CD14-positive monocyte (primary cell): ENCODE measurements around the gene TNFRSF11A. TPM values are rescaled to one million over a fixed set of nuclear protein-coding genes. Genes with fewer than 3 reads are reported as not detected.

ENCODE experiments used
- DNase-seq, 3 donors: peaks; one replicate each; pipeline ENCODE4 v3.0.0-alpha.2; 2011 to 2022
- H2AFZ ChIP-seq: 2 replicates; pipeline ENCODE4 v1.6.0; 2012; ENCODE audit warnings: mild to moderate bottlenecking, low read depth, low read length, inconsistent platforms; ENCODE audit not compliant: insufficient read depth, poor library complexity, severe bottlenecking
- H3K27ac ChIP-seq, 2 donors: 1 replicate in 1 of 2; 2 replicates in 1 of 2; pipeline ENCODE4 v1.5.1; 2012 to 2013; ENCODE audit warnings: low read length in 2 of 2, control low read depth in 1 of 2, inconsistent platforms in 1 of 2, low read depth in 1 of 2, mild to moderate bottlenecking in 1 of 2
- H3K27me3 ChIP-seq, 2 donors: one replicate each; pipeline versions ENCODE4 v1.6.0 to v1.6.1; 2011 to 2013; ENCODE audit warnings: low read length in 2 of 2; ENCODE audit not compliant: control insufficient read depth in 2 of 2, insufficient read depth in 2 of 2
- H3K36me3 ChIP-seq, 2 donors: replicated peaks in 1 of 2; 1 replicate in 1 of 2; 2 replicates in 1 of 2; pipeline versions ENCODE4 v1.5.1 to v1.6.1; 2012 to 2013; ENCODE audit warnings: low read length in 2 of 2, control low read depth in 1 of 2, inconsistent platforms in 1 of 2, mild to moderate bottlenecking in 1 of 2; ENCODE audit not compliant: insufficient read depth in 2 of 2, control insufficient read depth in 1 of 2
- H3K4me1 ChIP-seq, 2 donors: 1 replicate in 1 of 2; 2 replicates in 1 of 2; pipeline versions ENCODE4 v1.5.1 to v1.6.1; 2012 to 2013; ENCODE audit warnings: low read length in 2 of 2, control low read depth in 1 of 2, inconsistent platforms in 1 of 2, mild to moderate bottlenecking in 1 of 2, moderate library complexity in 1 of 2; ENCODE audit not compliant: insufficient read depth in 2 of 2, control insufficient read depth in 1 of 2
- H3K4me2 ChIP-seq: replicated peaks from 2 replicates; pipeline ENCODE3; 2012; ENCODE audit warnings: low read length, moderate library complexity, mild to moderate bottlenecking; ENCODE audit not compliant: poor library complexity, severe bottlenecking; ENCODE audit errors: extremely low read depth
- H3K4me3 ChIP-seq, 3 experiments: fragments of 200-600 bp in 1 of 3; sonication (generic) in 1 of 3; replicated peaks in 1 of 3; 1 replicate in 2 of 3; 2 replicates in 1 of 3; pipeline ENCODE4 v1.5.1; 2011 to 2013; ENCODE audit warnings: low read length in 3 of 3, mild to moderate bottlenecking in 3 of 3, control low read depth in 2 of 3, low read depth in 2 of 3, inconsistent platforms in 1 of 3, moderate library complexity in 1 of 3
- H3K79me2 ChIP-seq: 2 replicates; pipeline ENCODE4 v1.6.0; 2012; ENCODE audit warnings: mild to moderate bottlenecking, control low read depth, inconsistent platforms, low read length, moderate library complexity; ENCODE audit not compliant: insufficient read depth
- H3K9ac ChIP-seq: 2 replicates; pipeline ENCODE4 v1.6.0; 2017; ENCODE audit warnings: low read length, mild to moderate bottlenecking; ENCODE audit not compliant: insufficient read depth, poor library complexity, severe bottlenecking
- H3K9me3 ChIP-seq, 2 donors: replicated peaks in 1 of 2; 1 replicate in 1 of 2; 2 replicates in 1 of 2; pipeline versions ENCODE4 v1.5.1 to v1.6.1; 2012 to 2013; ENCODE audit warnings: low read length in 2 of 2, control low read depth in 1 of 2; ENCODE audit not compliant: control insufficient read depth in 1 of 2, insufficient read depth in 1 of 2
- H4K20me1 ChIP-seq: 2 replicates; pipeline ENCODE4 v1.6.0; 2012; ENCODE audit warnings: mild to moderate bottlenecking, low read length, control low read depth, moderate library complexity; ENCODE audit not compliant: insufficient read depth
- H3K27ac Mint-ChIP-seq, 7 donors: one replicate each; pipeline ENCODE4 v1.8.0; 2020; ENCODE audit warnings: mild to moderate bottlenecking in 7 of 7, mixed read lengths in 7 of 7, moderate library complexity in 6 of 7, inconsistent platforms in 2 of 7
- H3K27me3 Mint-ChIP-seq, 3 donors: one replicate each; pipeline ENCODE4 v1.8.0; 2021 to 2022; ENCODE audit warnings: low read depth in 3 of 3, mild to moderate bottlenecking in 3 of 3, mixed read lengths in 3 of 3, moderate library complexity in 3 of 3, inconsistent platforms in 1 of 3
- H3K36me3 Mint-ChIP-seq, 2 donors: one replicate each; pipeline ENCODE4 v1.8.0; 2020; ENCODE audit warnings: mixed read lengths in 2 of 2, inconsistent platforms in 1 of 2, mild to moderate bottlenecking in 1 of 2
- H3K4me1 Mint-ChIP-seq: one replicate; pipeline ENCODE4 v1.8.0; 2020; ENCODE audit warnings: mild to moderate bottlenecking, mixed read lengths
- H3K4me3 Mint-ChIP-seq, 2 donors: one replicate each; pipeline ENCODE4 v1.8.0; 2020; ENCODE audit warnings: mild to moderate bottlenecking in 2 of 2, mixed read lengths in 2 of 2, moderate library complexity in 1 of 2
- H3K9me3 Mint-ChIP-seq, 7 donors: one replicate each; pipeline ENCODE4 v1.8.0; 2020 to 2022; ENCODE audit warnings: mixed read lengths in 7 of 7, mild to moderate bottlenecking in 6 of 7, moderate library complexity in 6 of 7, inconsistent platforms in 2 of 7
- CTCF ChIP-seq: fragments of 200-600 bp; IDR thresholded peaks from one replicate; pipeline ENCODE4 v1.8.0; 2022; ENCODE audit warnings: antibody characterized with exemption, mild to moderate bottlenecking
- WGBS: methylation state at CpG from one replicate; pipeline ENCODE4 v1.1.5; 2013; ENCODE audit warnings: missing lambda C conversion rate; ENCODE audit not compliant: insufficient coverage; 5-methylcytosine and 5-hydroxymethylcytosine counted together
- intact Hi-C, 2 donors: fragments of 100-400 bp; cut with micrococcal nuclease; formaldehyde crosslinking; loops; one replicate each; pipeline versions ENCODE4 v1.15.0 to v1.15.1; 2023
- polyA plus RNA-seq, 3 donors: library from polyadenylated mRNA; depleted of rRNA in 1 of 3; unstranded in 2 of 3; stranded (reverse) in 1 of 3; fragments of 300-500 nt in 2 of 3; fragments of >200 nt in 1 of 3; fragmentation: Illumina TruSeq in 2 of 3; gene quantifications; 1 replicate in 2 of 3; 2 replicates in 1 of 3; pipeline ENCODE4 v1.2.3, GENCODE V29; 2012 to 2021

The TNFRSF11A gene
- polyA plus RNA-seq, 3 donors, result 0.05 to 0.67 (median 0.24) TPM

GRCh38 chr18:62386601-62387000 is 61.5 kb downstream of the TNFRSF11A start:
- peaks cover 0 to 7% (median 2%) of the 10 kb centered on the region in 7 donors for H3K9me3 Mint-ChIP-seq
- Histone ChIP-seq H3K4me3 (no peak overlapping the region), H3K79me2 (no peaks in the 10 kb centered on the region), H3K36me3 (no peaks in the 10 kb centered on the region), H3K4me1 (peaks cover 0 to 6% of the 10 kb centered on the region in 2 donors), H4K20me1 (no peaks in the 10 kb centered on the region), H2AFZ (no peak overlapping the region), H3K4me2 (no peak overlapping the region), H3K27me3 (no peaks in the 10 kb centered on the region), H3K9me3 (no peaks in the 10 kb centered on the region), H3K27ac (no peak overlapping the region), H3K9ac (no peak overlapping the region)
- peaks cover 13% of the 10 kb centered on the region for H3K4me1 Mint-ChIP-seq
- no peak overlapping the region for H3K27ac Mint-ChIP-seq
- no peak for DNase-seq
- no peak overlapping the region for H3K4me3 Mint-ChIP-seq
- H3K27me3 Mint-ChIP-seq, result peaks cover 1 to 3% (median 2%) of the 10 kb centered on the region in 3 donors
- H3K36me3 Mint-ChIP-seq, result no peaks in the 10 kb centered on the region
- TF ChIP-seq CTCF, result no peak
- WGBS, result no CpG with 5 or more reads among the region's 4 CpGs
- intact Hi-C loops, result no loop called here

GRCh38 chr18:62387257-62387656 is 62.1 kb downstream of the TNFRSF11A start:
- Mint-ChIP-seq H3K27ac (no peak overlapping the region), H3K27me3 (peaks cover 1 to 3% (median 2%) of the 10 kb centered on the region in 3 donors), H3K4me1 (peaks cover 13% of the 10 kb centered on the region), H3K36me3 (no peaks in the 10 kb centered on the region), H3K4me3 (no peak overlapping the region), H3K9me3 (peaks cover 0 to 7% (median 2%) of the 10 kb centered on the region in 7 donors)
- Histone ChIP-seq H3K4me2 (no peak overlapping the region), H4K20me1 (no peaks in the 10 kb centered on the region), H3K9ac (no peak overlapping the region), H3K79me2 (no peaks in the 10 kb centered on the region), H3K4me1 (peaks cover 0 to 6% of the 10 kb centered on the region in 2 donors), H3K27ac (no peak overlapping the region), H3K27me3 (no peaks in the 10 kb centered on the region), H2AFZ (no peak overlapping the region), H3K36me3 (no peaks in the 10 kb centered on the region), H3K9me3 (no peaks in the 10 kb centered on the region), H3K4me3 (no peak overlapping the region)
- intact Hi-C loops, result no loop called here
- no CpG with 5 or more reads among the region's 2 CpGs for WGBS
- no peak for DNase-seq
- no peak for TF ChIP-seq CTCF
